Stimulated activated CD4-positive, alpha-beta T cell treated with anti-CD3 and anti-CD28 coated beads, Interleukin-12 subunit alpha, Interleukin-12 subunit beta, amount 100 ng/mL, for 48 hours (primary cell): ENCODE results near the gene CCDC146.

ENCODE experiments used
- DNase-seq, 3 donors: peaks; one replicate each; pipeline ENCODE4 v3.0.0-alpha.2; 2020; ENCODE audit warnings: low read depth in 2 of 3, low spot score in 1 of 3

The CCDC146 gene

DNA sequence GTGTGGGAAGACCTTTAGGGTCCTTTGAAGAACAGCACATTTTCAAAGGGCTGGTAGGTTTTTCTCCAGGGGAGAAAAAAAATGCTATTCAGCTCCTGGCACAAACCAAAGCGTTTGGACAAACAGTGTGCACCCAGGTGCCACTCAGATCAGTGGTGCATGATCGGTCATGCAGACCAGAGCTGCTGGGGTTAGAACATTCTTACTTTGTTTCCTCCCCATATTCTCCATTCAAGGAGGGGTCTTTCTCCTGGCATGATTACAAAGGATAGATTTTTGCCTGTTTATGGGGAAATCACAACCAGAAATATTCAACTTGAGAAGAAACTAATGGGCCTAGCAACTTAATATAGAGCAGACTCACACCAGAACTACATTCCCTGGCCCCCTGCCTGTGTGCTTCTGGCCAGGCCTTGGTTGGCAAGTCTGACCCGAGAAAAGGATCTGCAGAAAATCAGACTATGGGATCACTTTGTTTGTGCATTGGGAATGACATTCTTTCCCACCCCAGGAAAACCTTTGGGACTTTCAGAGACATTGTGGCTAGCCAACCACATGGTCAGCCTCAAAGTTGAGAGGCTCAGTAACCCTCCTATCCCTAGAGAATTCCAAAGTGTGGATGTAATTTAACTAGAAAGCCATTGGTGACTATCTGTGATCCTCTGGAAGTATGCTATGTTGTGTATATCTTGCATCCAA is 159.5 kb downstream of the CCDC146 start:
- no peak for DNase-seq

DNA sequence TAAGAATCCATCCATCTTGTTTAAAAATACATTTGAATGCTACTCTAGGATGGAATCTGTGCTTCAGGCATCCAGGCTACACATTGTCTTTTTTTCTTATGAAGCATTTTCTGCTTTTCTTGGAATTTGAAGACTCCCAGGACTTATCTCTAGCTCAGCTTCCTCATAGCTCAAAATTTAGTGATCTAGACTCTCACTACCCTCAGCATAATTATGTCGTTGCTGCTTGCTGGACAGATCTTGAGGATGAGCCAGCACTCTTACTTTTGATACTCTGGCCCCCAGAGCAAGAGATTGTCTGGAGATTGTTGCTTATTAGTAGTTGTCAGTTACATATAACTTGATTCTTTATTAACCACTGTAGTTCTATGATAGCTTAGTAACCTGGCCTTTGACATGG is 160.5 kb downstream of the CCDC146 start:
- no peak for DNase-seq

DNA sequence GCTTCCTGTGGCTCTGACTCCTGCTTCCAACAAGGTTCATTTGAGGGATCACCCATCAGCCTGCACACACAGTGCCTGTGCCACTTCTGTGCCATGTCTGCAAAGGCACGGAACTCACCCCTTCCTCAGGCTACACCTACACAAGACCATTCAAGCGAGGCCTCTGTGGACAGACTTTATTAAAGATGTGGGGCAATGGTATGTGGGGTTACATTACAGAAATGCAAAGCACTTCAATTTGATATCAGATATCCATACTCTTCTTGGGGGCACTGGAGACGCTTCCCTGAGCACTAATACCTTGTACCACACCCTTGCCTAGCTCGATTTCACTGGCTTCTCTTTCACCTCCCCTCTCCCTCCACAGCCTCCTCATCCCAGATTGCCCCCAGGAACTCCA is 161.6 kb downstream of the CCDC146 start:
- no peak for DNase-seq

DNA sequence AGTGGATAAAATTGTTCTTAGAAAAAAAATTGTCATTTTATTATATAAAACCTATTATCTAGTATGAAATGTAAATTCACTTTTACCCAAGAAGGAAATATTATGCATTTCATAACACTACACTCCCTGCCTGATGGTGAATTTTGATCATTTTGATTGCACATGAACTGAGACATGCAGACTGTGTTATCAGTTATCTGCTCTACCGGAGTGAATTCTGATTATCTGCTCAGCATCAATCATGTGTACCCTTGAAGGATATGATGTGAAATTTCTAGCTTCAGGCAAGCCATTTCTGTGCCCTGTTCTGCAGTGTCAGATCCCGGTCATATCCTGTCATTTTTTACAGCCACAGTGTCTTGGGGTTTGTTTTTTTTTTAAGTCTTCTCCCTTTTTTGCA is 162.2 kb downstream of the CCDC146 start:
- DNase-seq: no peak

DNA sequence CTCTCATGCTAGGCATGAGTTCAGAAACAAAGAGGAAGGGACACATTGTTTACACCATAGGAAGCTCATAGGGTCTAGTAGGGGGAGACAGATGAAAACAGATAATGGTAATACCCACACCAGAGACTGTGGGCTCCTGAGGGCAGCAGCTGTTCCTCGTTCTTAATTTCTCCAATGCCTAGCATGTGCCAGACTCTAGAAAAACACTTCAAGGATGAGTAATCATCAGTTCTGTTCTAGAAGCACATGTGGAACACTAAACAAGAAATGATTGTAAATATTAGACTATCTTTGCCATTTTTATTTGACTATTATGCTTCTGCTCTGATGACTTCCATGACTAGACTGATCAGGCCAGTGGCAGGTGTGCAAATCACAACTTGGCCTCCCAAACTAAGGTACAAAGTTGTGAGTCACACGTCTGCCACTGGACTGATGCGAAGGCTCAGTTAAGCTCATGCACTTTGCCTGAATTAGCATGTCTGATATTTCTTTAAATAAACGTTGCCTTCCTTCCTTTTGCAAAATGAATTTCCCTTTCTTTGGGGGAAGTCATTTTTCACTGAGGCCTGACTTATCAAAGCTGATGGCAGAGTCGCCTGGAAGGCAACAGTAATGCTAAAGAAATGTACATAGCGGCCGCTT is 166.4 kb downstream of the CCDC146 start:
- DNase-seq: no peak

GRCh38 chr7:77289387-77289786 is 167.0 kb downstream of the CCDC146 start:
- no peak for DNase-seq

DNA sequence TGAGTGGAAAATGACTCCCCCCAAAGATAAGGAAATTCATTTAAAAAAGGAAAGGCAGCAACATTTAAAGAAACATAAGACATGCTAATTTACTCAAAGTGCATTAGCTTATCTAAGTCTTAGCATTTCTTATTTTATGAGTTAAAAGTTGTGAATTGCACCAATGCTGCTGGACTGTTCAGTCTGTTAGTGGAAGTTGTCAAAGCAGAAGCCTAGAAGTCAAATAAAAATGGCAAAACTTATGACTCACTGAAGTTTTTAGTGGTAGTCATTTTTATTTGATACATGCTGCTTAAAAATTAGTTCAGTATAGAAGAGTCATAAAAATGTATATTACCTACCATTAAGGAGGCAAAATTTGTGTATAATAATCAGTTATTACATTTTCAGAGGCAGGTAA is 168.0 kb downstream of the CCDC146 start:
- no peak for DNase-seq

DNA sequence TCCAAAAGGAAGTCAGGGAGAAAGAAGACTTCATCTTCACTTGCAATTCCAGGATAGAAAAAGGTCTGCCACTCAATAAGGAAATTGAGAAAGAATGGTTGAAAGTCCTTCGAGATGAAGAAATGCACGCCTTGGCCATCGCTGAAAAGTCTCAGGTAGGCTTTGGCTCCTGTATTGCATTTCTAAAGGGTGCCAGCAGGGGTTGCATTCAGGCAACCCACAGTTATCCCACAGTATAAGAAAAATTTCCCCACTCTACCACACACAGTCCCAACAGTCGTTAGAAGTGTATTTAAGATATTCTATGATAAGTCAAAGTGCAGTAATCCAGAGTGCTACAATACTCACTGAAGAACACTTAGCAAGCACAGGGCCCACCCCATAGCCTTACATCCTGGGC is 170.6 kb downstream of the CCDC146 start:
- DNase-seq: no peak

DNA sequence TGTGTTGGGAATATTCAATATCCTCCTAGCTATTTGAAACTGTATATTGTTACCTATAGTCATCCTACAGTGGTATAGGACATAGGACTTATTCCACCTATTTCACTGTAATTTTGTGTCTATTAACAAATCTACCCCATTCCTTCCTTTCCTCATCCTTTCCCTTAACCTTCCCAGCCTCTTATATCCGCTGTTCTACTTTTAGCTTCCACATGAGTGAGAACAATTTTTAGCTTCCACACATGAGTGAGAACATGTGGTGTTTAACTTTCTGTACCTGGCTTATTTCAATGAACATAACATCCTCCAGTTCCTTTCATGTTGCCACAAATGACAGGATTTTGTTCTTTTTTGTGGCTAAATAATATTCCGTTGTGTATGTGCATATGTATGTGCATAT is 173.1 kb downstream of the CCDC146 start:
- no peak for DNase-seq

DNA sequence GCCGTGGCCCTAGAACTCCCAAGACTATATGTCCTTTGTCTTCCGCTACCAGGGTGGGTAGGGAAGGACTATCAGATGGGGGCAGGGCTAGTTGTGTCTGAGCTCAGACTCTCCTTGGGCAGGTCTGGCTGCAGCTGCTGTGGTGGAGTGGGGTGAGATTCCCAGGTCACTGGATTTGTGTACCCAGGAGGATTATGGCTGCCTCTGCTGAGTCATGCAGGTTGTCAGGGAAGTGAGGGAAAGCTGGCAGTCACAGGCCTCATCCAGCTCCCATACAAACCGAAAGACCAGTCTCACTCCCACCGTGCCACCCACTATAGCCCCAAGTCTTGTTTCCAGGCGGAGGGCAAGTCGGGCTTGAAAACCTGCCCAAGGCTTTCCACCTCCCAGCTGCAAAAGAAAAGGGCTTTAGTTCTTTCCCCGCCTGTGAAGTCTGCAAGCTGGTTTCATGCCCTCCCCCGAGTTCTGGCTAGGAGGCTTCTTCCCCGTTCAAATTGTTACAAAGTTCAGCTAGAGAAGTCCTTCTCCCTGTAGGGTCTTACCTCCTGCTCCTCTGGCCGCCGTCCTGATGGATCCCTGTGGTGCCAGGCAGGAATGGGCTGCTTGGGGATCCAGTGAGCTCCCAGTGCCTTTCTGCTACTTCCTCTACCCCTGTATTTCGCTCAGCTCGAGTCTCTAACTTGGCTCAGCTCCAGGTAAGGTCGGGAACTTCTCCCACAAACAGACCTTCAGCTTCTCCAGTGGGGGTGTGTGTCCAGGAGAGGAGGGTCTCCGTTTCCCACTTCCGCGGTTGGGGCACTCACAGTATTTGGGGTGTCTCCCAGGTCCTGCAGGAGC is 184.0 kb downstream of the CCDC146 start:
- no peak for DNase-seq

DNA sequence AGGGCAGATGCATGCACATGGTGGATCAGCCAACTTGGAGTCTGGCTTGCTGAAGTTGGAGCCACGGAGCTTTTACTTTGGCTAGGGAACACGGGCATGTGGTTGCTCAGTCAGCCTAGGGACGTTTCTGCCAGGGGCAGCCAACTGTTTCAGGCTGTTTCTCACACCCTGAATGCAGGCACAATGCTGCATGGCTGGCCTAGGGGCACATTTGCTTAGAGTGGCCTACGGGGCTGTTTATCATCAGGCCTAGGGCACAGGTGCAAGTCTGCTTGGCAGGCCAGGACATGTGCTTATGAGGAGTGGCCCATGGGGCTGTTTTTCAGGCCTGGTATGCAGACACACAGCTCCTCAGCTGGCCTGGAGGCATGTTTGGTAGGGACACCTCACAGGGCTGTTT is 186.4 kb downstream of the CCDC146 start:
- no peak for DNase-seq

GRCh38 chr7:77309714-77310220 is 187.4 kb downstream of the CCDC146 start:
- DNase-seq: no peak

GRCh38 chr7:77310982-77311381 is 188.6 kb downstream of the CCDC146 start:
- DNase-seq: no peak

DNA sequence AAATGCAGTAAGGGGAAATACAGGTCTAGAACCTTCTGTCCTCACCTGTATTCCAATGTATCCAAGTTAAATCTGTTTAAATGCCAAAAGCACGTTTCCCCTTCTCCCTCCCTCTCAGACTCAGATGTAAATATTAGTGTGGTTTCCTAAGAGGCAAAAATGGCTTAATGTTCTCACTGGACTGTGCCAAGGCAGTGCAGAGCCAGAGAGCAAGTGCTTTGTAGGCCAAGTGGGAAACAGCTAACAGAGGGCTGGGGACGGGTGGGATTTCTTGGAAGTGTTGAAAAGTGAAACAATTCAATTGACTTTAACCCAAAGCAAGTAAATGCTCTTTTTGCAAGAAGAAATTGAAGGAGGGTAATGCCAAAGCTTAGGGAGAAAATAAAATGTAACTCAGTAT is 190.7 kb downstream of the CCDC146 start:
- DNase-seq: no peak

GRCh38 chr7:77313876-77314480 is 191.6 kb downstream of the CCDC146 start:
- no peak for DNase-seq

DNA sequence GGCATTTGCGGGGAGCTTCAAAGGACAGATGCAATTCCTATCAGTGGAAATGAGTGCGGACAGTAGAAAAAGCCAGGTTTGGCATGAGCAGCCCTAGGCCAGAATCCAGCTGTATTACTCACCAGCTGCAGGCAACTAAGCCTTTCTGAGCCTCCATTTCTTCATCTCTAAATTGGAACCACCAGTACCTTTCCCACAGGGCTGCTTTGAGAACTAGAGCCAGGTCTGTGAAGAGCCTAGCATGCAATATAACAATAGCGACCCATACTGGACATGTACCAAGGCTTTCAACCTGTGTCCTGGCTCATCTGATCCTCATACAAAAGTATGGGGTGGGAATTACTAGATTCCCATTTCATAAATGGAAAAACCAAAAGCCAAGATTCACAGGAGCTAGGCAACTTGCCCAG is 192.8 kb downstream of the CCDC146 start:
- DNase-seq: no peak

- no peak for DNase-seq
These were observed 194.0 kb downstream of the CCDC146 start for GRCh38 chr7:77316219-77316978.

- DNase-seq: no peak
These were observed 195.6 kb downstream of the CCDC146 start for GRCh38 chr7:77318019-77318418.

DNA sequence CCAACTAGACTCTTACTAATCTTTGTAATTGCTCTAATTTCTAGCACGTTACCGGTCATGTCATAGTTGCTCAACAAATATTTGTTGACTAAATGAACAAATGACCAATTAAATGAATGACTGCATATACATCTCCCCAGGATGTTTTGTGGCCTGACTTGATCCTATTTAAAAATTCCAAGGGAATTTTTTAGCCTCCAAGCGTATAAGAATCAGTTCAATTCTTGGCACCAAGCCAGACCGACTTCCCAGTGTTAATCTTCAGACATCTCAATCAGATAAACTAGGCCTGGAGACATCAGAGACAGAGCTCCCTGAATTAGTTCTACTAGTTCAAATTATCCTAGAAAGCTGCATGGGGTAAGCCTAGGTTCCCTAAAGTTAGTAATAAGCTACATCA is 197.7 kb downstream of the CCDC146 start:
- DNase-seq: no peak

GRCh38 chr7:77320714-77321113 is 198.3 kb downstream of the CCDC146 start:
- no peak for DNase-seq

DNA sequence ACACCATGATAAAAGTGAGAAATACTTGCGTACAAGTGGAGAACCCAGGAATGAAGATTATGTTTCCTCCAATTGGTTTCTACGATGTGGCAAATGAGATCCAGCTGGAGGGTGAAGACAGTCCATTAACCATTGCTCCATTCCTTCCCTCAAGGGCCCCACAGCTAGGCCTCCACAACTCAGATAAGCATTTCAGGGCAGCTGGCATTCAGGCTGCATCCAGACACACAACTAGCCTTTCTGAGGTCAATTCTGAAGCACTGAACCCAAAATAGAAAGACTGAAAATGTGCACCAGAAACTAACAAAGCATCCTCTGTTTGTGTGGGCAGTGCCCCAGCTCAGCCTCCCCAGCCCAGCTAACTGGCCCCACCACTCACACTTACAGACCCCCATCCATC is 198.9 kb downstream of the CCDC146 start:
- DNase-seq: no peak
